Activated CD4-positive, alpha-beta T cell treated with anti-CD3 and anti-CD28 coated beads, Interleukin-2, amount 50 U/mL, for 16 hours (primary cell): ENCODE measurements around the gene IAH1.

Experiments used
- DNase-seq: peaks from one replicate; pipeline ENCODE4 v3.0.0-alpha.2; 2020

The IAH1 gene

DNA sequence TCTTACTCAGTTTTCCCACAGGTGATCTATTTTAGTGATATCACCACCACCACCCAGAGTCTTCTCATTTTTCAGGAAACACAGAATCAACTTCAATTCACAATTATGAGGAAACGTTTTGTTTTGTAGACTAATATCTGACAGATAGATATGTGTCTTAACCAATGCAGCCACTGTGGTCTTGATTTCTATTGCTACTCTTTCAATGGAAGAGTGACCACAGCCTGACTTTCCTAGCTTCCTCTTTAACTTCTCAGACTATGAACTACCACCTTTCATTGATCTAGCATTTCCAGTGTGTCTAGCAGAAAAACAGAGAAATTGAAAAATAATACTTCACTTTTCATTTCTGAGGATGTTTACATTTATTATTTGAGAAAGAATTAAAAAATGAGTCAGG, 60.8 kb downstream of the IAH1 start:
- no peak for DNase-seq

DNA sequence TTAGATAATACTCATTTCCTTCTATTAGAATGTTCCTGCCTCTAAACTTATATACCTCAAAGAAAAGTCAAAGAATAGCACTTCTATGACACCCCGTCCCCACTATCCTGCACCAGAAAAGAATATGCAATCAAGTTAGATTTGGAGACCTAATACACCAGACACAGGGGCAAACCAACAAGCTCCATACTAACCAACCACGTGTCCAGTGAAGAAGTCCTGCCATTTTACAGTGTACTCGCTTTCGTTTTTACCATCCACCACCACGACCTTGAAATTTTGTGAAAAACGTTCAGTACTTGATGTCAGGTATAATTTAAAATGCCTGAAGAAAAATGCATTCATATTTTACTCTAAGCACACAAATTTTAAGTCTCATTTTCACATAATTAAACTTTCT, 62.2 kb downstream of the IAH1 start:
- DNase-seq: no peak

DNA sequence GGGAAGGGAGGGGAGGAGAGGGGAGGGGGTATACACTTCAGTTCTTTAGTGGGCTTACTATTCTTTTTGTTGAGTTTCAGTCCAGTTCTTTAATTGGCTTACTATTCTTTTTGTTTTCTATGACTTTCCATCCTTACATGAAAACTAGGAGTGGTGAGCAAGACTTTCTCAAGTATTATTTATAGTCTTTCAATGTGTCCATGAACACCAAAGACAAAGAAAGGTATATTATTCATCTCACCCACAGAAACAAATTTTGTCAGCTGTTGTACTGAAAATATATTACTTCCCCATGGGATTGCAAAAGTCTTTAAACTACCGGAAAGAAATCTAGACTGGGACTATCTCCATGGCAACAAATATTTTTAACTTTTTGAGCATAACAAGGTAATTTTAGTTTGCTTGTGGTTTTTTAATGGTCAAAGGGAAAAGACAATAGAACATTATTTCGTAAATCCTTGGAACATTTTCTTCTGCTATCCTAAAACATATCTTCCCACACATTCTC, 63.7 kb downstream of the IAH1 start:
- no peak for DNase-seq
